GM10248 (cell line): ENCODE data around the gene SFXN4.

Experiments used
- CTCF ChIA-PET: fragments of 300-600 bp; sonication (Branson Sonifier 250); formaldehyde crosslinking; extraction: SDS; loops from one replicate; lab custom pipeline; 2021; ENCODE audit warnings: antibody characterized with exemption; lab: Yijun Ruan, JAX
- POLR2A ChIA-PET: fragments of 350-650 bp; sonication (Branson Sonifier 250); formaldehyde crosslinking; extraction: SDS; loops from one replicate; lab custom pipeline; 2020; ENCODE audit warnings: antibody characterized with exemption; lab: Yijun Ruan, JAX
- DNase-seq: peaks from one replicate; pipeline ENCODE4 v3.0.0; 2012; ENCODE audit errors: extremely low spot score
- TF ChIP-seq, protein P1 (sequence below): IDR thresholded peaks from 2 replicates; pipeline ENCODE4 v1.5.1; 2012; ENCODE audit warnings: mild to moderate bottlenecking, low read depth; ENCODE audit errors: extremely low read depth, missing control alignments, control extremely low read depth

The SFXN4 gene

DNA sequence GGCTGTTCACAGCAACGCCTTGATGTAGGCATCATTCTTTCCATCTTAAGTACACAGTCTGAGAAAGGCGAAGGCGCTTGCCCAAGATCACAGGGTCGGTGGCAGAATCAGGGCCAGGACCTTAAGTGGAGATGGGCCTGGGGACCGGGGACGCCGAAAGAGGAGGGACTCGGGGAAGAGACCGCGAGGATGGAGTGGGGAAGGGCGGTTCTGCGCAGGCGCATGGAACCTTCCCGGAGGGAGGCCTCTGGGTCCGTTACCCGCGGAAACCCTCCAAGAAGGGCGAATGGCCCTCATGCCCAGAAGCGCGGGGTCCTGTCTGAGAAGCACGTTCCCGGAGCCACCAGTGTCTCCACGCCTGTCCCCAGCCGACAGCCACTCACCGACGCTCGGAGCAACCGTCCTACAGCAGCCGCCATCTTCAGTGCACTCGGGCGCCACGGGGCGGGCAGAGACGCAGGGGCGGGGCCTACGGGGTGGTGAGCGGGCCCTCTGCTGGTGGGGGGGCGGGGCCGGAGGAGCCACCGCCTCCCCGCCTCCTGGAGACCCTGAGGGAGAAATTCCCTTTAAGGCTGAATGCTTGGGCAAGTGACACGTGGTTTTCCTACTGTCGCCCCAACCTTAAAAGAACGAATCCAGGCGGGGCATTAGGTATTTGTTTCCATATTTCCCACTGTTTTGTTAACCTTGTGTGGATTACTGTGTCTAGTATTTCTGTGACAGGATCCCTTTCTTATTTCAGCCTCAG lies 13.0 kb upstream of the SFXN4 start, which contains the start of gene PRDX3:
PRDX3 (minus strand) TSS at position 441 of the 748 bp plus-strand sequence; CDS start at position 419, 22 bp downstream.
- peak; percentile 91 for DNase-seq
- ChIA-PET CTCF (interaction anchor here (1.0 to 2.8 kb wide), 2 partner anchors 11 to 17 kb away, joined by 4 to 9 read pairs; no protein-coding TSS in a partner anchor), POLR2A (interaction anchor here (0.7 kb wide), 1 partner anchor 96 kb away, joined by 7 read pairs; no protein-coding TSS in a partner anchor)
- TF ChIP-seq, protein P1, sequence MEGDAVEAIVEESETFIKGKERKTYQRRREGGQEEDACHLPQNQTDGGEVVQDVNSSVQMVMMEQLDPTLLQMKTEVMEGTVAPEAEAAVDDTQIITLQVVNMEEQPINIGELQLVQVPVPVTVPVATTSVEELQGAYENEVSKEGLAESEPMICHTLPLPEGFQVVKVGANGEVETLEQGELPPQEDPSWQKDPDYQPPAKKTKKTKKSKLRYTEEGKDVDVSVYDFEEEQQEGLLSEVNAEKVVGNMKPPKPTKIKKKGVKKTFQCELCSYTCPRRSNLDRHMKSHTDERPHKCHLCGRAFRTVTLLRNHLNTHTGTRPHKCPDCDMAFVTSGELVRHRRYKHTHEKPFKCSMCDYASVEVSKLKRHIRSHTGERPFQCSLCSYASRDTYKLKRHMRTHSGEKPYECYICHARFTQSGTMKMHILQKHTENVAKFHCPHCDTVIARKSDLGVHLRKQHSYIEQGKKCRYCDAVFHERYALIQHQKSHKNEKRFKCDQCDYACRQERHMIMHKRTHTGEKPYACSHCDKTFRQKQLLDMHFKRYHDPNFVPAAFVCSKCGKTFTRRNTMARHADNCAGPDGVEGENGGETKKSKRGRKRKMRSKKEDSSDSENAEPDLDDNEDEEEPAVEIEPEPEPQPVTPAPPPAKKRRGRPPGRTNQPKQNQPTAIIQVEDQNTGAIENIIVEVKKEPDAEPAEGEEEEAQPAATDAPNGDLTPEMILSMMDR: no peak

DNA sequence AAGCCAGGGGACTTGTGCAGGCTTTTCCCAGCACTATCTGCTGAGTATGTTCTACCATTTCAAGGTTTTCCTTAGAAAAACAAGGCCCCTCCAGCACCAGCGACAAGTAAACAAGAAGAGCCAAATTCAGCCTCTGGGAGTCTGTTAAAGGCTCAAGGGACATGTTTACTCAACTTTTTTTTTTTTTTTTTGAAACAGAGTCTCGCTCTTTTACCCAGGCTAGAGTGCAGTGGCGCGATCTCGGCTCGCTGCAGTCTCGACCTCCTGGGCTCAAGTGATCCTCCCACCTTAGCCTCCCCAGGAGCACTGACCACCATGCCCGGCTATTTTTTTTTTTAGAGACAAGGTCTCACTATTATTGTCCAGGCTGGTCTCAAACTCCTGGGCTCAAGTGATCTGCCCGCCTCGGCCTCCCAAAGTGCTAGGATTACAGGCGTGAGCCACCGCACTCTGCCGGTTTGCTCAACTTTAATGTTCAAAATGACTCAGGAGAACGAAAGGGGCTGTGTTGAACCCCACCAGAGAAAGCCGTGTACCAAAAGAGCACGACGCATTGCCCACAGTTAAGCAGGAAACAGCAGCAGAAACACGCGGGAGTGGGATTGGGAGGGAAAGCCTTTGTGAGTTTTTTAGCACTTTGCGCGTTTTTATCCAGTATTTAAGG lies 12.3 kb upstream of the SFXN4 start:
- ChIA-PET CTCF (no interaction called here), POLR2A (no interaction called here)
- TF ChIP-seq, protein P1: no peak

DNA sequence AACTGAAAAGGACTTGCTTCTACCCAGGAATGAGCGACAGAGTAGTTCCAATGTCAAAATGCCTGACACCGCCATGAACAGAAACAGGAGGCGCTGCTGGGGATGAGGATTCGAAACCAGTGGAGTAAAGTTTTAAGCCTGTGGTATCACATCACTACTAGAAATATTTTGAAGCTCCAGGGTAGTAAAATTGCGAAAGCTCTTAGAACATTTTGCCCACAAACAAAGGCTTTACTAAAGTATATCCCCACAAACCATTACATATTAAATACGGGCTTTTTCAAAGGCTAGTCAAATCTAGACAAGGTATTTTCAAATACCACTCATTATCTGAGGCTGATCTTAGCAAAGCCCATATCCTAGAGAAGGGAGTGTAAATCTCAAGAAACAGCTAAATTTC lies 10.7 kb upstream of the SFXN4 start:
- CTCF ChIA-PET: interaction anchor here (0.9 to 1.6 kb wide), 6 partner anchors 9 to 34 kb away, joined by 3 to 7 read pairs (median 3); no protein-coding TSS in a partner anchor

More for the DNA sequence above, 12.3 kb upstream of the SFXN4 start:
- DNase-seq: no peak

DNA sequence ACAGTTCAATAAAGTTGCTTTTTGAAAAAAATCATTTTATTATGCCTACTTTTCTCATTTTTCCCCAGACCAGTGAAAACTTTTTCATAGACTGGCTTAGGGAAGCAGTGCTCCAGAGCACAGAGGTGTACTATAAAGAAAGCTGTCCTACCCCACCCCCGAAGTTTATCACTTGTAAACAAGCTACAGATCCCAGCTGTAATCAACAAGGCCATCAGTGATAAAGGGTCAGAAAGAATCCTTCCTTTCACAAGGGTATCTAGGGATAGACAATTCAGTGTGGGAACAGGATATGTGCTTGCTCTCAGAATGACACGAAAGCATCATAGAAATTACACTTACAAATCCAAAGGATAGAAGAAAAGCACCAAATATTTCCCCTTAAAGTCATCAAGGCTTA lies 8.6 kb upstream of the SFXN4 start:
- no peak for DNase-seq
- ChIA-PET POLR2A (interaction anchor here (0.7 kb wide), 1 partner anchor 452 kb away, joined by 3 read pairs; no protein-coding TSS in a partner anchor), CTCF (interaction anchor here (0.6 kb wide), 1 partner anchor 63 kb away, joined by 3 read pairs; no protein-coding TSS in a partner anchor)
- TF ChIP-seq, protein P1: no peak

More for the DNA sequence above, 10.7 kb upstream of the SFXN4 start:
- TF ChIP-seq, protein P1: no peak
- DNase-seq: no peak
- POLR2A ChIA-PET: no interaction called here

DNA sequence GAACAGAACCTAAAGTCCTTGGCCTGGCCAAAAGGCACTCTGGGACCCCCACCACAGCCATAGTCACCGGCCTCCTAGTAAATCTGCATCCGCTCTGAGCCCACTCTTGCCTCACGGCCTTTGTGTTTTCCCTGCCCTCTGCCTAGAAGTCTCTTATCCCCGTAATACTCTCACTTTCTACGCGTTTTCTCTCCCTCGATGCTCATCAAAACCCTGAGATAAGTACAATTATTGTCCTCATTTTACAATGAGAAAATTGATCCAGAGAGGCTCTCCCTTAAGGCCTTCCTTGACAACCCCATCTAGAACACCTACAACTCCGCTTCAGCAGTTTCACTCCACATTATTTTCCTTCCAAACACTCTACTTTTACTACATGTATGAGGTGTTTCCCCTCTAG lies 1.5 kb upstream of the SFXN4 start:
- ChIA-PET POLR2A (no interaction called here), CTCF (interaction anchor here (0.7 to 0.8 kb wide), 2 partner anchors 9 to 15 kb away, joined by 3 read pairs; no protein-coding TSS in a partner anchor)
- DNase-seq: no peak
- TF ChIP-seq, protein P1: no peak

DNA sequence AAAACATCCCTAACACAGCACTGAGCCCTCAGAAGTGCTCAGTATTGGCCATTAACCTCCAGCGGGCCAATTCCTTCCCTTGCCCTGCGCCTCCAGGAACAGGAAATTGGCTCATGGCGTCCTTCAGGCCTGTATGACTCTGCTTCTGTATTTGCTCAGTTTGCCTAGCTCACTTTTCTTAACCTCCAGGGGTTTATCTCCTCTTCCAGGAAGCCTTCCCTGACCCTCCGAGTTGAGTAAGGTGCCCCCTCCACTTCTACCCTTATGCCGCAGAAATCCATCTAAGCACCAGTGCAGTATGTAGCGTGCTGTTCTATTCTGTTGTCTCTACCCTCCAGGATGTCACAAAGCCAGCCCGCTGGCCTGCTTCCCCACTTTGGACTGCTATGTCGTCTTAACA lies 1.1 kb upstream of the SFXN4 start:
- no peak for DNase-seq
- CTCF ChIA-PET: no interaction called here
- POLR2A ChIA-PET: no interaction called here
- TF ChIP-seq, protein P1: no peak
